Fibroblast of pulmonary artery (primary cell): ENCODE results near the gene PLCH2.
A peak's percentile ranks its signal among the peaks of the same experiment; 100 is the strongest.

Experiments used
- DNase-seq: peaks from one replicate; pipeline ENCODE4 v3.0.0-alpha.2; 2010; ENCODE audit warnings: low read depth
- H3K4me3 ChIP-seq: replicated peaks from 2 replicates; pipeline ENCODE4 v1.5.1; 2011; ENCODE audit warnings: low read depth, mild to moderate bottlenecking, control low read depth, low read length, moderate library complexity
- TF ChIP-seq, protein P1 (sequence below): IDR thresholded peaks from 2 replicates; pipeline ENCODE4 v1.5.1; 2011; ENCODE audit warnings: mild to moderate bottlenecking, control low read depth, low read length, inconsistent platforms; ENCODE audit errors: missing control alignments

The PLCH2 gene

GRCh38 chr1:2446861-2447260, 29.2 kb upstream of the PLCH2 start:
- no peak for DNase-seq
- TF ChIP-seq, protein P1, sequence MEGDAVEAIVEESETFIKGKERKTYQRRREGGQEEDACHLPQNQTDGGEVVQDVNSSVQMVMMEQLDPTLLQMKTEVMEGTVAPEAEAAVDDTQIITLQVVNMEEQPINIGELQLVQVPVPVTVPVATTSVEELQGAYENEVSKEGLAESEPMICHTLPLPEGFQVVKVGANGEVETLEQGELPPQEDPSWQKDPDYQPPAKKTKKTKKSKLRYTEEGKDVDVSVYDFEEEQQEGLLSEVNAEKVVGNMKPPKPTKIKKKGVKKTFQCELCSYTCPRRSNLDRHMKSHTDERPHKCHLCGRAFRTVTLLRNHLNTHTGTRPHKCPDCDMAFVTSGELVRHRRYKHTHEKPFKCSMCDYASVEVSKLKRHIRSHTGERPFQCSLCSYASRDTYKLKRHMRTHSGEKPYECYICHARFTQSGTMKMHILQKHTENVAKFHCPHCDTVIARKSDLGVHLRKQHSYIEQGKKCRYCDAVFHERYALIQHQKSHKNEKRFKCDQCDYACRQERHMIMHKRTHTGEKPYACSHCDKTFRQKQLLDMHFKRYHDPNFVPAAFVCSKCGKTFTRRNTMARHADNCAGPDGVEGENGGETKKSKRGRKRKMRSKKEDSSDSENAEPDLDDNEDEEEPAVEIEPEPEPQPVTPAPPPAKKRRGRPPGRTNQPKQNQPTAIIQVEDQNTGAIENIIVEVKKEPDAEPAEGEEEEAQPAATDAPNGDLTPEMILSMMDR, result no peak
- H3K4me3 ChIP-seq, result no peak overlapping the region

DNA sequence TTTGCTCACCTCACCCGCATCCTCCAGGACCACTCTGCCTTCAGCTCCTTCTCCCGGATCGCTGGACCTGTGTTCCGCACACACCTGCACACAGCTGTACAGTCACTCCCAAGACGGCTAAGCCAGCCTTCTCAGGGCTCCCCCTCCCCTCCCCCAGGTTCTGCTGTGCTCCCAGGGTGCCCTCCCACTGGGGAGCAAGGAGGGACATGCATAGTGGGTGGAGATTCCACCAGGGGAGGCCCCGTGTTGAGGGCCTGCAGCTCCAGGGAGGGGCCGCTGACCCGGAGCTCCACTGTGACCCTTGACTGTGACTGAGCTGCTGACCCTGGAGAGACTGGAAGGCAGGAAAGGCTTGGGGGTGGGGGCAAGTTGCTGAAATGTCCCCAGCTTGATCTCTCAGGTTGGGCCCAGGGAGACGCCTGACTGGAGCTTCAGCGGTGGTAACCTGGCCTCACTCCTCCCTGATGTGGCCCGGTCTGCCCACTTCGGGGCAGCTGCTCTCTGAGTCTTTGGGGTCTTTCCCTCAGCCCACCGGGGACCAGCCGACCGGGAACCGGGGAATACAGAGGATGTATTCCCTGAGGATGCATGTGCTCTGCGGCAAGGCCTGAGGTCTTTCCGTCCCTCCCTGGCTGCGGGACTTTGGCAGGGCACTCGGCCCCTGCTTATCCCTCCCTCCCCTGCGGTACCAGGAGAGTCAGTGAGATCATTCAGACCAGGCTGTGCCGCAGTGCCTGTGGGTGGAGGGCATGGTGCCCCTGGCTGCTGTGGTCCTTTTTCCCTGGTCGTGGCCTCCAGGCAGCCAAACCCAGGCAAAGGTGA, 28.6 kb upstream of the PLCH2 start:
- TF ChIP-seq, protein P1, result no peak
- no peak overlapping the region for H3K4me3 ChIP-seq

GRCh38 chr1:2448098-2448445, 28.0 kb upstream of the PLCH2 start:
- no peak overlapping the region for H3K4me3 ChIP-seq
- TF ChIP-seq, protein P1, result no peak
- DNase-seq, result no peak

More for the DNA sequence above, 28.6 kb upstream of the PLCH2 start:
- no peak for DNase-seq

GRCh38 chr1:2449636-2450454, 26.2 kb upstream of the PLCH2 start:
- no peak for DNase-seq

GRCh38 chr1:2451741-2452140, 24.3 kb upstream of the PLCH2 start:
- H3K4me3 ChIP-seq, result no peak overlapping the region
- DNase-seq, result peak; percentile 47
- TF ChIP-seq, protein P1, result no peak

More at GRCh38 chr1:2449636-2450454, 26.2 kb upstream of the PLCH2 start:
- no peak overlapping the region for H3K4me3 ChIP-seq
- TF ChIP-seq, protein P1, result no peak

DNA sequence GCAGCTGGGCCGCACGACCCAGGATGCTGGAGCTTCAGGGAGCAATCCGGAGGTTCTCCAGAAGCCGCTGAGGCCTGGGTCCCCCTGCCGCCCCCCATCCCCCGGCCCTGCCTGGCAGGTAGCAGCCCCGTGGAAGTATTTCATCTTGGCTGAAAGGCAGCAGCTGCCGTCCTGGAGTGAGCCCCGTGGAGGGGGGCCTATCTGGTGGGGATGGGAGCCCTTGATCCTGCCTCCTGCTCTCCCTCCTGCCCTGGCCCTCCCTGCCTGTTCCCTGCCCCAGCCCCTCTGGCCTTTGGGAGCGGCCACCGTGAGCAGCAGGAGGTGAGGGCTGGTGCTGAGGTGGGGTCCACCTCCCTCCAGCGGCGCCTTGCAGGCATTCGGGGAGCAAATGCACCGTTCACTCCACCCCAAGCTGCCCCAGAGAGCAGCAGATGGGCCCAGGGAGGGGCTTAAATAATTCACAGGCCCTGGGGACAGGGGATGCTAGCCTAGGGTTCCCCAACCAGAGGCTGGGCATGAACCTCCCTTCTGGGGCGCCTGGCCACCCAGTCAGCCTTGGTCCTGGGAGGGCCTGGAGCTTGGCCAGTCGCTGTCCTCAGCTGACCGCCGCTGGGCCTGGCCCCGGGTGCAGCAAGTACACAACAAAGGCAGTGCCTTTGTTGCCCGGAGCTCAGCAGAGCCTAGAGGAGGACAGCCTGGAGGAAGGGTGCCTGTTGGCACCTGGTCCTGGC, 23.7 kb upstream of the PLCH2 start:
- no peak for DNase-seq
- H3K4me3 ChIP-seq, result no peak overlapping the region
- TF ChIP-seq, protein P1, result no peak
